ENCODE data around the gene AMY1C. TPM values are rescaled to one million over a fixed set of nuclear protein-coding genes. Genes with fewer than 3 reads are reported as not detected.
"Not testable (repeated sequence)": the region's sequence is repeated elsewhere in the genome, so short reads cannot be mapped to it uniquely, and the experiment has no call there.

Gene AMY1C
- total and polyA plus RNA-seq, 9 of the 15 experiments (the other 6 are each of a cell fraction or from before 2014, with no cell fraction given), result not detected

- H3K36me3 ChIP-seq (ENCODE audit: control insufficient read depth, insufficient read depth, low read length); in situ Hi-C loops (cut with MboI); H3K27me3 ChIP-seq (ENCODE audit: control insufficient read depth in 2 of 2, insufficient read depth in 2 of 2, low read length in 2 of 2); CTCF ChIA-PET (ENCODE audit: low intra/inter-chr PET ratio); H3K79me2 ChIP-seq (ENCODE audit: control insufficient read depth, insufficient read depth, low read length); DNase-seq (ENCODE audit: extremely low read depth in 1 of 4, low spot score in 3 of 4); H3K9me1 ChIP-seq (ENCODE audit: control insufficient read depth, insufficient read depth, low read length); ATAC-seq; H3K27ac ChIP-seq (ENCODE audit: extremely low read depth, low read depth, low read length); H3K4me2 ChIP-seq (ENCODE audit: insufficient read depth, low read length); H3K4me1 ChIP-seq (replicated peaks in 1 of 2; ENCODE audit: control insufficient read depth in 2 of 2, insufficient read depth in 2 of 2, low read length in 2 of 2); H3K4me3 ChIP-seq; H4K20me1 ChIP-seq (replicated peaks; ENCODE audit: control insufficient read depth, insufficient read depth, low read length); H3K9me3 ChIP-seq (replicated peaks; ENCODE audit: control insufficient read depth, insufficient read depth, low read depth, low read length); BruUV-seq (replicated peaks); intact Hi-C loops (cut with micrococcal nuclease); H2AFZ ChIP-seq (ENCODE audit: low read depth, low read length); POLR2A ChIA-PET; H3K9ac ChIP-seq (ENCODE audit: insufficient read depth in 1 of 2, low read depth in 2 of 2, low read length in 2 of 2); FAIRE-seq: not testable (repeated sequence)
- no CpG with 5 or more reads among the region's 3 CpGs for WGBS (ENCODE audit: insufficient coverage, low coverage, missing lambda C conversion rate)
These were observed 14.4 kb upstream of the AMY1C start for GRCh38 chr1:103735334-103735733.

- H3K9me1 ChIP-seq (ENCODE audit: control insufficient read depth, insufficient read depth, low read length); H3K9me3 ChIP-seq (replicated peaks; ENCODE audit: control insufficient read depth, insufficient read depth, low read depth, low read length); H2AFZ ChIP-seq (ENCODE audit: low read depth, low read length); CTCF ChIA-PET (ENCODE audit: low intra/inter-chr PET ratio); DNase-seq (ENCODE audit: extremely low read depth in 1 of 4, low spot score in 3 of 4); ATAC-seq; H3K79me2 ChIP-seq (ENCODE audit: control insufficient read depth, insufficient read depth, low read length); H3K4me1 ChIP-seq (replicated peaks in 1 of 2; ENCODE audit: control insufficient read depth in 2 of 2, insufficient read depth in 2 of 2, low read length in 2 of 2); FAIRE-seq; H3K27ac ChIP-seq (ENCODE audit: extremely low read depth, low read depth, low read length); H3K9ac ChIP-seq (ENCODE audit: insufficient read depth in 1 of 2, low read depth in 2 of 2, low read length in 2 of 2); POLR2A ChIA-PET; H3K27me3 ChIP-seq (ENCODE audit: control insufficient read depth in 2 of 2, insufficient read depth in 2 of 2, low read length in 2 of 2); H3K36me3 ChIP-seq (ENCODE audit: control insufficient read depth, insufficient read depth, low read length); in situ Hi-C loops (cut with MboI); BruUV-seq (replicated peaks); H4K20me1 ChIP-seq (replicated peaks; ENCODE audit: control insufficient read depth, insufficient read depth, low read length); H3K4me3 ChIP-seq; H3K4me2 ChIP-seq (ENCODE audit: insufficient read depth, low read length); intact Hi-C loops (cut with micrococcal nuclease): not testable (repeated sequence)
- WGBS (ENCODE audit: insufficient coverage, low coverage, missing lambda C conversion rate), result no CpG with 5 or more reads among the region's 3 CpGs
These were observed 11.7 kb upstream of the AMY1C start for GRCh38 chr1:103738031-103738430.

GRCh38 chr1:103744449-103744848 lies 5.2 kb upstream of the AMY1C start:
- CTCF ChIA-PET (ENCODE audit: low intra/inter-chr PET ratio); FAIRE-seq; H3K27me3 ChIP-seq (ENCODE audit: control insufficient read depth in 2 of 2, insufficient read depth in 2 of 2, low read length in 2 of 2); H3K9me1 ChIP-seq (ENCODE audit: control insufficient read depth, insufficient read depth, low read length); H3K9ac ChIP-seq (ENCODE audit: insufficient read depth in 1 of 2, low read depth in 2 of 2, low read length in 2 of 2); H3K9me3 ChIP-seq (replicated peaks; ENCODE audit: control insufficient read depth, insufficient read depth, low read depth, low read length); DNase-seq (ENCODE audit: extremely low read depth in 1 of 4, low spot score in 3 of 4); H3K4me3 ChIP-seq; ATAC-seq; H4K20me1 ChIP-seq (replicated peaks; ENCODE audit: control insufficient read depth, insufficient read depth, low read length); BruUV-seq (replicated peaks); H3K79me2 ChIP-seq (ENCODE audit: control insufficient read depth, insufficient read depth, low read length); in situ Hi-C loops (cut with MboI); H3K4me2 ChIP-seq (ENCODE audit: insufficient read depth, low read length); H3K4me1 ChIP-seq (replicated peaks in 1 of 2; ENCODE audit: control insufficient read depth in 2 of 2, insufficient read depth in 2 of 2, low read length in 2 of 2); H2AFZ ChIP-seq (ENCODE audit: low read depth, low read length); POLR2A ChIA-PET; intact Hi-C loops (cut with micrococcal nuclease); H3K36me3 ChIP-seq (ENCODE audit: control insufficient read depth, insufficient read depth, low read length); H3K27ac ChIP-seq (ENCODE audit: extremely low read depth, low read depth, low read length): not testable (repeated sequence)
- WGBS (ENCODE audit: insufficient coverage, low coverage, missing lambda C conversion rate), result no CpG with 5 or more reads among the region's 4 CpGs

- H3K9ac ChIP-seq (ENCODE audit: insufficient read depth in 1 of 2, low read depth in 2 of 2, low read length in 2 of 2); H3K4me3 ChIP-seq; H3K9me1 ChIP-seq (ENCODE audit: control insufficient read depth, insufficient read depth, low read length); H3K27ac ChIP-seq (ENCODE audit: extremely low read depth, low read depth, low read length); intact Hi-C loops (cut with micrococcal nuclease); H3K79me2 ChIP-seq (ENCODE audit: control insufficient read depth, insufficient read depth, low read length); H3K36me3 ChIP-seq (ENCODE audit: control insufficient read depth, insufficient read depth, low read length); H3K27me3 ChIP-seq (ENCODE audit: control insufficient read depth in 2 of 2, insufficient read depth in 2 of 2, low read length in 2 of 2); H2AFZ ChIP-seq (ENCODE audit: low read depth, low read length); DNase-seq (ENCODE audit: extremely low read depth in 1 of 4, low spot score in 3 of 4); in situ Hi-C loops (cut with MboI); ATAC-seq; H3K4me2 ChIP-seq (ENCODE audit: insufficient read depth, low read length); H4K20me1 ChIP-seq (replicated peaks; ENCODE audit: control insufficient read depth, insufficient read depth, low read length); CTCF ChIA-PET (ENCODE audit: low intra/inter-chr PET ratio); BruUV-seq (replicated peaks); FAIRE-seq; POLR2A ChIA-PET; H3K4me1 ChIP-seq (replicated peaks in 1 of 2; ENCODE audit: control insufficient read depth in 2 of 2, insufficient read depth in 2 of 2, low read length in 2 of 2); H3K9me3 ChIP-seq (replicated peaks; ENCODE audit: control insufficient read depth, insufficient read depth, low read depth, low read length): not testable (repeated sequence)
- no CpG with 5 or more reads among the region's 4 CpGs for WGBS (ENCODE audit: insufficient coverage, low coverage, missing lambda C conversion rate)
These were observed 4.7 kb upstream of the AMY1C start for GRCh38 chr1:103745040-103745439.

Measured in K562 (cell line).